Measurements from ENCODE around the gene VSIG1. TPM values are rescaled to one million over a fixed set of nuclear protein-coding genes. Genes with fewer than 3 reads are reported as not detected.
A peak's percentile ranks its signal among the peaks of the same experiment; 100 is the strongest.

Gene VSIG1
- total and polyA plus RNA-seq, 2 of the 4 experiments (the other 2 are of a cell fraction) = not detected

- H3K4me1 ChIP-seq (ENCODE audit: control insufficient read depth, insufficient read depth, low read length) = peaks cover 7% of the 10 kb centered on the region; the same call in 1 of the 2 replicates
- in situ Hi-C loops (cut with MboI; ENCODE audit: low sequenced_read_pairs) = no loop called here
- H3K4ac ChIP-seq (ENCODE audit: low read depth, low read length) = peak overlapping the region; percentile 67
- H2BK15ac ChIP-seq (ENCODE audit: low read depth, low read length) = peak overlapping the region; percentile 38; the same call in 1 of the 3 replicates
- DNase-seq (no peak), ATAC-seq (ENCODE audit: low read depth) (peak; percentile 63)
- H2AFZ ChIP-seq (replicated peaks; ENCODE audit: low read length, poor library complexity) = peak overlapping the region; percentile 76
- dilution Hi-C loops (cut with HindIII; ENCODE audit: low sequenced_read_pairs, unreplicated experiment) = no loop called here
- intact Hi-C loops (cut with micrococcal nuclease) = no loop called here
- peak overlapping the region; percentile 22 for H3K18ac ChIP-seq (ENCODE audit: low read depth, low read length)
- peak overlapping the region; percentile 31 for H2BK5ac ChIP-seq (ENCODE audit: low read depth, low read length, poor library complexity, severe bottlenecking)
- H3K9me1 ChIP-seq (ENCODE audit: insufficient read depth, low read length) = peaks cover 4% of the 10 kb centered on the region; the same call in 1 of the 2 replicates
- H3K4me2 ChIP-seq (ENCODE audit: low read depth, low read length) = no peak overlapping the region
- peak overlapping the region; percentile 70 to 86 for H4K8ac ChIP-seq (ENCODE audit: low read depth in 2 of 2, low read length in 2 of 2)
- no peaks in the 10 kb centered on the region for H3K9me3 ChIP-seq (ENCODE audit: control insufficient read depth, insufficient read depth, low read length)
- H3K14ac ChIP-seq (replicated peaks; ENCODE audit: low read depth, low read length) = peak overlapping the region; percentile 63; the same call in 1 of the 2 replicates
- peaks cover 2% of the 10 kb centered on the region for H3K27me3 ChIP-seq (ENCODE audit: control insufficient read depth, insufficient read depth, low read length)
- TF ChIP-seq RAD21 (IDR thresholded peaks at IDR 0.05; ENCODE audit: low read length) = no peak
- no peak for TF ChIP-seq MAFK (IDR thresholded peaks at IDR 0.05; ENCODE audit: low read depth, low read length)
- TF ChIP-seq, protein P1, sequence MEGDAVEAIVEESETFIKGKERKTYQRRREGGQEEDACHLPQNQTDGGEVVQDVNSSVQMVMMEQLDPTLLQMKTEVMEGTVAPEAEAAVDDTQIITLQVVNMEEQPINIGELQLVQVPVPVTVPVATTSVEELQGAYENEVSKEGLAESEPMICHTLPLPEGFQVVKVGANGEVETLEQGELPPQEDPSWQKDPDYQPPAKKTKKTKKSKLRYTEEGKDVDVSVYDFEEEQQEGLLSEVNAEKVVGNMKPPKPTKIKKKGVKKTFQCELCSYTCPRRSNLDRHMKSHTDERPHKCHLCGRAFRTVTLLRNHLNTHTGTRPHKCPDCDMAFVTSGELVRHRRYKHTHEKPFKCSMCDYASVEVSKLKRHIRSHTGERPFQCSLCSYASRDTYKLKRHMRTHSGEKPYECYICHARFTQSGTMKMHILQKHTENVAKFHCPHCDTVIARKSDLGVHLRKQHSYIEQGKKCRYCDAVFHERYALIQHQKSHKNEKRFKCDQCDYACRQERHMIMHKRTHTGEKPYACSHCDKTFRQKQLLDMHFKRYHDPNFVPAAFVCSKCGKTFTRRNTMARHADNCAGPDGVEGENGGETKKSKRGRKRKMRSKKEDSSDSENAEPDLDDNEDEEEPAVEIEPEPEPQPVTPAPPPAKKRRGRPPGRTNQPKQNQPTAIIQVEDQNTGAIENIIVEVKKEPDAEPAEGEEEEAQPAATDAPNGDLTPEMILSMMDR (conservative IDR thresholded peaks at IDR 0.05; ENCODE audit: low read depth, low read length) = no peak
- H4K20me1 ChIP-seq (ENCODE audit: insufficient read depth, low read length) = no peaks in the 10 kb centered on the region
- no CpG with 5 or more reads among the region's 3 CpGs for WGBS, 2 experiments (ENCODE audit: extremely low coverage in 2 of 2, insufficient read length in 1 of 2)
- H3K27ac ChIP-seq (ENCODE audit: insufficient read depth, low read length) = peak overlapping the region; percentile 61
- H2BK120ac ChIP-seq (ENCODE audit: low read depth, low read length) = peak overlapping the region; percentile 66
- H3K36me3 ChIP-seq (ENCODE audit: control insufficient read depth, insufficient read depth, low read length) = no peaks in the 10 kb centered on the region
- no peak overlapping the region for H2AK9ac ChIP-seq (replicated peaks; ENCODE audit: low read depth, low read length, poor library complexity)
- no peak overlapping the region for H2AK5ac ChIP-seq (ENCODE audit: low read depth, low read length)
- CTCF ChIA-PET = no interaction called here
- H4K5ac ChIP-seq (ENCODE audit: low read depth, low read length) = peak overlapping the region; percentile 47; the same call in 1 of the 2 replicates
- no peaks in the 10 kb centered on the region for H3K79me1 ChIP-seq (ENCODE audit: low read depth in 1 of 2, low read length in 2 of 2)
- H3K4me3 ChIP-seq (ENCODE audit: insufficient read depth, low read depth, low read length) = no peak overlapping the region
- POLR2A ChIA-PET (ENCODE audit: unreplicated experiment) = no interaction called here
- no peak overlapping the region for H3K9ac ChIP-seq (ENCODE audit: low read depth, low read length)
- H4K91ac ChIP-seq (ENCODE audit: insufficient read depth, low read depth, low read length) = peak overlapping the region; percentile 49; the same call in 1 of the 2 replicates
- no peak overlapping the region for H3K23ac ChIP-seq (ENCODE audit: low read depth, low read length)
- H2BK20ac ChIP-seq (ENCODE audit: low read depth, low read length) = no peak overlapping the region; the same call in 1 of the 2 replicates
- BruUV-seq (replicated peaks) = no TSS peak
- no peak overlapping the region for H3K56ac ChIP-seq (ENCODE audit: extremely low read depth, insufficient read depth, low read length)
Measured at GRCh38 chrX:108033890-108034289, 11.0 kb upstream of the VSIG1 start.

Data from IMR-90 (cell line).